Endothelial cell of umbilical vein (primary cell): ENCODE results near the gene STRA6. TPM values are rescaled to one million over a fixed set of nuclear protein-coding genes. Genes with fewer than 3 reads are reported as not detected.

Source experiments
- BruUV-seq: library from RNA; stranded (reverse); fragments of 400-500 nt; replicated peaks from 2 replicates; lab custom pipeline; 2021; lab: Mats Ljungman, UMichigan
- CTCF ChIA-PET: fragments of 300-600, 350-600 bp; sonication (Branson Sonifier 250); formaldehyde crosslinking; loops from one replicate; lab custom pipeline; 2021; ENCODE audit warnings: antibody characterized with exemption, inconsistent platforms; lab: Charles Lee
- POLR2A ChIA-PET: fragments of 300-600, 350-600 bp; sonication (Branson Sonifier 250); formaldehyde crosslinking; loops from one replicate; lab custom pipeline; 2021; ENCODE audit warnings: antibody characterized with exemption, inconsistent platforms; lab: Charles Lee
- DNase-seq: peaks from one replicate; pipeline ENCODE4 v3.0.0-alpha.2; 2011; ENCODE audit warnings: low read depth, low spot score
- FAIRE-seq: peaks from 2 replicates; lab custom pipeline; 2011; peaks lifted over from hg19 to GRCh38; lab: Jason Lieb, UNC
- H2AFZ ChIP-seq: 2 replicates; pipeline ENCODE4 v1.6.0; 2012; ENCODE audit warnings: low read depth, low read length, control low read depth, inconsistent platforms
- H3K27ac ChIP-seq: 2 replicates; pipeline ENCODE4 v1.5.1; 2011; ENCODE audit warnings: low read depth, mild to moderate bottlenecking, control low read depth, low read length, moderate library complexity; ENCODE audit not compliant: insufficient read depth
- H3K27me3 ChIP-seq, 2 experiments: 2 replicates each; pipeline versions ENCODE4 v1.6.0 to v1.6.1; 2011; ENCODE audit warnings: low read length in 2 of 2, mixed read lengths in 1 of 2; ENCODE audit not compliant: control insufficient read depth in 2 of 2, insufficient read depth in 2 of 2
- H3K36me3 ChIP-seq, 2 experiments: 2 replicates in 1 of 2; 3 replicates in 1 of 2; pipeline ENCODE4 v1.5.1; 2011; ENCODE audit warnings: low read length in 2 of 2, mild to moderate bottlenecking in 1 of 2, moderate library complexity in 1 of 2; ENCODE audit not compliant: control insufficient read depth in 2 of 2, insufficient read depth in 2 of 2; ENCODE audit errors: extremely low read depth in 1 of 2
- H3K4me1 ChIP-seq: 3 replicates; pipeline ENCODE4 v1.5.1; 2011; ENCODE audit warnings: mild to moderate bottlenecking, low read length; ENCODE audit not compliant: control insufficient read depth, insufficient read depth; ENCODE audit errors: extremely low read depth
- H3K4me2 ChIP-seq: 2 replicates; pipeline ENCODE4 v1.6.1; 2011; ENCODE audit warnings: low read length, control low read depth, mixed read lengths; ENCODE audit not compliant: insufficient read depth
- H3K4me3 ChIP-seq, 3 experiments: fragments of 200-600 bp in 1 of 3; sonication (generic), shearing (Covaris generic) in 1 of 3; replicated peaks in 1 of 3; 2 replicates each; pipeline ENCODE4 v1.5.1; 2011 to 2016; ENCODE audit warnings: control low read depth in 3 of 3, low read length in 3 of 3, mild to moderate bottlenecking in 2 of 3, inconsistent platforms in 1 of 3, low read depth in 1 of 3, moderate library complexity in 1 of 3; ENCODE audit not compliant: insufficient read depth in 1 of 3
- H3K79me2 ChIP-seq: 2 replicates; pipeline ENCODE4 v1.6.0; 2012; ENCODE audit warnings: low read length, inconsistent platforms; ENCODE audit not compliant: control insufficient read depth, insufficient read depth
- H3K9ac ChIP-seq: replicated peaks from 2 replicates; pipeline ENCODE3; 2011; ENCODE audit warnings: low read length, control low read depth; ENCODE audit not compliant: insufficient read depth; ENCODE audit errors: extremely low read depth
- H3K9me1 ChIP-seq: replicated peaks from 3 replicates; pipeline ENCODE4 v1.6.0; 2011; ENCODE audit warnings: mild to moderate bottlenecking, low read length; ENCODE audit not compliant: control insufficient read depth, insufficient read depth; ENCODE audit errors: extremely low read depth
- H3K9me3 ChIP-seq: replicated peaks from 2 replicates; pipeline ENCODE4 v1.5.1; 2012; ENCODE audit warnings: low read length, inconsistent platforms; ENCODE audit not compliant: control insufficient read depth, insufficient read depth
- H4K20me1 ChIP-seq: replicated peaks from 2 replicates; pipeline ENCODE3; 2011; ENCODE audit warnings: mild to moderate bottlenecking, low read length; ENCODE audit not compliant: control insufficient read depth, insufficient read depth; ENCODE audit errors: extremely low read depth
- EZH2 ChIP-seq: IDR thresholded peaks from 2 replicates; pipeline ENCODE4 v1.6.1; 2012; ENCODE audit warnings: borderline replicate concordance, low read depth, mild to moderate bottlenecking, moderate library complexity, low read length, inconsistent platforms; ENCODE audit not compliant: severe bottlenecking
- FOS ChIP-seq: IDR thresholded peaks from 2 replicates; pipeline ENCODE4 v1.6.1; 2011; ENCODE audit warnings: mild to moderate bottlenecking, low read length, moderate library complexity, borderline replicate concordance; ENCODE audit not compliant: insufficient read depth
- GATA2 ChIP-seq: IDR thresholded peaks from 2 replicates; pipeline ENCODE4 v1.7.0; 2011; ENCODE audit warnings: low read depth, mild to moderate bottlenecking, moderate library complexity, mixed read lengths, low read length; ENCODE audit not compliant: insufficient read length, insufficient read depth
- JUN ChIP-seq: IDR thresholded peaks from 2 replicates; pipeline ENCODE4 v1.6.1; 2011; ENCODE audit warnings: borderline replicate concordance, low read depth; ENCODE audit not compliant: insufficient read length, insufficient read depth
- MYC ChIP-seq: IDR thresholded peaks from one replicate; pipeline ENCODE4 v1.6.1; 2011; ENCODE audit warnings: mild to moderate bottlenecking, low read depth, low read length
- POLR2A ChIP-seq: IDR thresholded peaks from 2 replicates; pipeline ENCODE4 v1.6.1; 2012; ENCODE audit warnings: low read depth, mild to moderate bottlenecking, control low read depth, low read length
- POLR2AphosphoS5 ChIP-seq: IDR thresholded peaks from 2 replicates; pipeline ENCODE4 v1.6.1; 2012; ENCODE audit warnings: low read depth, mild to moderate bottlenecking, control low read depth, low read length, moderate library complexity; ENCODE audit not compliant: insufficient read depth
- dilution Hi-C: fragments of 300-500 bp; cut with MboI; formaldehyde crosslinking; loops from one replicate; pipeline ENCODE4 v1.15.0; 2019; ENCODE audit warnings: low sequenced_read_pairs; ENCODE audit not compliant: extremely low pct_ligation_motif_present
- intact Hi-C: fragments of 100-400 bp; cut with micrococcal nuclease; formaldehyde crosslinking; loops from one replicate; pipeline ENCODE4 v1.10.0; 2022
- polyA plus RNA-seq, 4 experiments: library from polyadenylated mRNA; depleted of rRNA in 3 of 4; stranded (reverse) in 3 of 4; unstranded in 1 of 4; fragments of >200 nt; gene quantifications; 2 replicates each; pipeline versions ENCODE4 v1.2.1 to v1.2.3, GENCODE V29; 2011 to 2012; ENCODE audit warnings: missing spikeins in 1 of 4
- total RNA-seq: library from RNA; stranded (reverse); gene quantifications from 2 replicates; pipeline ENCODE4 v1.2.3, GENCODE V29; 2021
- TF ChIP-seq, protein P1 (sequence below): IDR thresholded peaks from 2 replicates; pipeline ENCODE4 v1.6.1; 2011; ENCODE audit not compliant: insufficient read depth, insufficient read length
- TF ChIP-seq, protein P2 (sequence below), 2 donors: IDR thresholded peaks; 1 replicate in 1 of 2; 2 replicates in 1 of 2; pipeline ENCODE4 v1.5.1; 2011; ENCODE audit warnings: low read length in 2 of 2, mild to moderate bottlenecking in 2 of 2, moderate library complexity in 2 of 2, control low read depth in 1 of 2, inconsistent platforms in 1 of 2, low read depth in 1 of 2; ENCODE audit not compliant: insufficient read depth in 1 of 2; ENCODE audit errors: extremely low read depth in 1 of 2

STRA6 gene
- total and polyA plus RNA-seq, 2 donors (not counting 3 experiments of a cell fraction or from before 2014, with no cell fraction given): not detected

DNA sequence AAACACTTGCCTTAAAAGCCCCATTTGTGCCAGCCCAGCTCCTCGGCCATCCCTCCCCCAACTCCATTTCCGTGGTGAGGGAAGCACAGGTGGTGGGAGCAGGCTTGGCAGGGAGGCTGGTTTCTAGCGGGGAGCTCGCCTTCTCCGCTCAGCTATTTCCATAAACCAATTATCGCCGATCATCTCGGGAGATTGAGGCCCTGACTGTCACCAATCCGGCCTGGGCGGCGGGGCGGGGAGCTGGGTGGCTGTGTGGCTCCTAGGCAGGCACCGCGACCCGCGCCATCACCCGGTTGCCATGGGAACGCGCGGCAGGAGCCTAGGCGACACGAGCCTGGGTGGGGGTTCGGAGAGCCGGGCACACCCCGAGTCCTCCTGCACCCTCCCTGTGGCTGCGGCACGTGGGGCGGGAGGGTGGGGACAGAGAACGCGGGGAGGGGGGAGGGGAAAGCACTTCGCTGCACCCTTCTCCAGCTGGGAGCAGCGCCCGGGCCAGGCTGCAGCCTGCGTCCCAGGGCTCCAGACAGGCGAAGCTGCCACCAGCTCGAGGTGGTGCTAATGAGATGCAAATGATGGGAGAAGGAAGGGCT lies 42.9 kb upstream of the STRA6 start:
- Histone ChIP-seq H3K9me1 (no peaks in the 10 kb centered on the region), H3K79me2 (no peaks in the 10 kb centered on the region), H4K20me1 (no peaks in the 10 kb centered on the region), H3K27me3 (peaks cover 6 to 14% of the 10 kb centered on the region in 2 experiments), H3K27ac (no peak overlapping the region), H3K4me2 (no peak overlapping the region), H3K9me3 (no peaks in the 10 kb centered on the region), H3K4me1 (peaks cover 7% of the 10 kb centered on the region), H3K36me3 (no peaks in the 10 kb centered on the region), H2AFZ (no peak overlapping the region), H3K4me3 (no peak overlapping the region), H3K9ac (no peak overlapping the region)
- FAIRE-seq (no peak), DNase-seq (no peak)
- dilution Hi-C loops: no loop called here
- ChIA-PET CTCF (interaction anchor here (0.7 kb wide), 1 partner anchor 272 kb away, joined by 3 read pairs; no protein-coding TSS in a partner anchor), POLR2A (no interaction called here)
- intact Hi-C loops: no loop called here
- no peak for TF ChIP-seq MYC
- no peak for TF ChIP-seq FOS
- TF ChIP-seq JUN: no peak
- TF ChIP-seq POLR2AphosphoS5: no peak
- TF ChIP-seq, protein P1, sequence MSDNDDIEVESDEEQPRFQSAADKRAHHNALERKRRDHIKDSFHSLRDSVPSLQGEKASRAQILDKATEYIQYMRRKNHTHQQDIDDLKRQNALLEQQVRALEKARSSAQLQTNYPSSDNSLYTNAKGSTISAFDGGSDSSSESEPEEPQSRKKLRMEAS: no peak
- TF ChIP-seq POLR2A: no peak
- TF ChIP-seq, protein P2, sequence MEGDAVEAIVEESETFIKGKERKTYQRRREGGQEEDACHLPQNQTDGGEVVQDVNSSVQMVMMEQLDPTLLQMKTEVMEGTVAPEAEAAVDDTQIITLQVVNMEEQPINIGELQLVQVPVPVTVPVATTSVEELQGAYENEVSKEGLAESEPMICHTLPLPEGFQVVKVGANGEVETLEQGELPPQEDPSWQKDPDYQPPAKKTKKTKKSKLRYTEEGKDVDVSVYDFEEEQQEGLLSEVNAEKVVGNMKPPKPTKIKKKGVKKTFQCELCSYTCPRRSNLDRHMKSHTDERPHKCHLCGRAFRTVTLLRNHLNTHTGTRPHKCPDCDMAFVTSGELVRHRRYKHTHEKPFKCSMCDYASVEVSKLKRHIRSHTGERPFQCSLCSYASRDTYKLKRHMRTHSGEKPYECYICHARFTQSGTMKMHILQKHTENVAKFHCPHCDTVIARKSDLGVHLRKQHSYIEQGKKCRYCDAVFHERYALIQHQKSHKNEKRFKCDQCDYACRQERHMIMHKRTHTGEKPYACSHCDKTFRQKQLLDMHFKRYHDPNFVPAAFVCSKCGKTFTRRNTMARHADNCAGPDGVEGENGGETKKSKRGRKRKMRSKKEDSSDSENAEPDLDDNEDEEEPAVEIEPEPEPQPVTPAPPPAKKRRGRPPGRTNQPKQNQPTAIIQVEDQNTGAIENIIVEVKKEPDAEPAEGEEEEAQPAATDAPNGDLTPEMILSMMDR (IDR thresholded peaks at IDR 0.05; ENCODE audit: extremely low read depth in 1 of 2, insufficient read depth in 1 of 2, low read depth in 1 of 2, low read length in 2 of 2): no peak
- TF ChIP-seq GATA2: no peak
- TF ChIP-seq EZH2: no peak
- BruUV-seq: no TSS peak
